GM06990 (cell line): ENCODE results near the gene FZD1.

Source experiments
- DNase-seq: peaks from one replicate; pipeline ENCODE4 v3.0.0-alpha.2; 2011; ENCODE audit not compliant: insufficient read length; ENCODE audit errors: extremely low read depth
- H3K27me3 ChIP-seq: replicated peaks from 2 replicates; pipeline ENCODE4 v1.6.0; 2011; ENCODE audit warnings: low read length; ENCODE audit not compliant: control insufficient read depth, insufficient read depth
- H3K36me3 ChIP-seq: 2 replicates; pipeline ENCODE4 v1.5.1; 2011; ENCODE audit warnings: low read length; ENCODE audit not compliant: control insufficient read depth, insufficient read depth
- H3K4me3 ChIP-seq: replicated peaks from 2 replicates; pipeline ENCODE4 v1.5.1; 2011; ENCODE audit warnings: low read depth, mild to moderate bottlenecking, control low read depth, low read length
- TF ChIP-seq, protein P1 (sequence below): IDR thresholded peaks from 2 replicates; pipeline ENCODE4 v1.5.1; 2011; ENCODE audit warnings: low read length, control low read depth, mild to moderate bottlenecking, inconsistent platforms; ENCODE audit not compliant: insufficient read depth, poor library complexity, severe bottlenecking

FZD1 gene

DNA sequence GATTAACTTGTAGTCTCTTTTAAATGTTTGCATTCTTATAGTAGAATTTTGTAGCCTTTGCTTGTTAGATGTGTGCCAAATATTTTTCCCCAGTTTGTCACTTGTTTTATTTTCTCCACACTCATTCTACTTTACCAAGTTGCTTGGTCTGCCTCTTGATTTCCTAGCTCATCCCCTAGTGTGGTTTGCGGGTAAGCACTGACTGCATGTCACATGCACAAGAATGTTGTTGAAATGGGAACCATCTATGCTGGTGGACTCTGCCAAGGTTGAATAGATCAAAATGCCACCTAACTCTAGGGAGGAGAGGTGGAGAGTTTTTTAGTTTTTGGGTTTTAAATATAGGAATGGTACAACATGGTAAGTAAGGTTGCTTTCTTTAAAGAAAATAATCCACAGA lies 47.6 kb downstream of the FZD1 start:
- Histone ChIP-seq H3K36me3 (no peaks in the 10 kb centered on the region), H3K27me3 (no peaks in the 10 kb centered on the region), H3K4me3 (no peak overlapping the region)
- no peak for DNase-seq
- TF ChIP-seq, protein P1, sequence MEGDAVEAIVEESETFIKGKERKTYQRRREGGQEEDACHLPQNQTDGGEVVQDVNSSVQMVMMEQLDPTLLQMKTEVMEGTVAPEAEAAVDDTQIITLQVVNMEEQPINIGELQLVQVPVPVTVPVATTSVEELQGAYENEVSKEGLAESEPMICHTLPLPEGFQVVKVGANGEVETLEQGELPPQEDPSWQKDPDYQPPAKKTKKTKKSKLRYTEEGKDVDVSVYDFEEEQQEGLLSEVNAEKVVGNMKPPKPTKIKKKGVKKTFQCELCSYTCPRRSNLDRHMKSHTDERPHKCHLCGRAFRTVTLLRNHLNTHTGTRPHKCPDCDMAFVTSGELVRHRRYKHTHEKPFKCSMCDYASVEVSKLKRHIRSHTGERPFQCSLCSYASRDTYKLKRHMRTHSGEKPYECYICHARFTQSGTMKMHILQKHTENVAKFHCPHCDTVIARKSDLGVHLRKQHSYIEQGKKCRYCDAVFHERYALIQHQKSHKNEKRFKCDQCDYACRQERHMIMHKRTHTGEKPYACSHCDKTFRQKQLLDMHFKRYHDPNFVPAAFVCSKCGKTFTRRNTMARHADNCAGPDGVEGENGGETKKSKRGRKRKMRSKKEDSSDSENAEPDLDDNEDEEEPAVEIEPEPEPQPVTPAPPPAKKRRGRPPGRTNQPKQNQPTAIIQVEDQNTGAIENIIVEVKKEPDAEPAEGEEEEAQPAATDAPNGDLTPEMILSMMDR: no peak

DNA sequence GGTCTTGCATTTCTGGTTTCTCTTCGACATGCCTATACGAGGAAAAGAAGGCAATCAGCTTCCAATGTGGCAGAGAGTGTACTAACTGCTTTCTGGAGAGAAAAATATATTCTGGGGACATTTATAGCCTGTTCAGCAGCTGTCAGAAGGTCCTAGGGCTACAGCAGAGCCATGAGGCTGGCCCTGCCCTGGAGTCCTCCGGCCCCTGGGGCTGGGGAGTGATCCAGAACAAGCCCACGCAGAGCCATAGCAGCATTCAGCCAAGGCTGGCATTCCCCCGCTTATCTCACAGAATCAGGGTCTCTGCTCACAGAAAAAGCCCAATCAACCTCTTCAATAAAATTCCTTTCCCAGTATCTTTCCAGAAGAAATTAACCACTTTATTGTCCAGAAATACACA lies 48.9 kb downstream of the FZD1 start:
- no peaks in the 10 kb centered on the region for H3K36me3 ChIP-seq
- H3K27me3 ChIP-seq: no peaks in the 10 kb centered on the region
- DNase-seq: no peak
- TF ChIP-seq, protein P1: no peak
- H3K4me3 ChIP-seq: no peak overlapping the region

DNA sequence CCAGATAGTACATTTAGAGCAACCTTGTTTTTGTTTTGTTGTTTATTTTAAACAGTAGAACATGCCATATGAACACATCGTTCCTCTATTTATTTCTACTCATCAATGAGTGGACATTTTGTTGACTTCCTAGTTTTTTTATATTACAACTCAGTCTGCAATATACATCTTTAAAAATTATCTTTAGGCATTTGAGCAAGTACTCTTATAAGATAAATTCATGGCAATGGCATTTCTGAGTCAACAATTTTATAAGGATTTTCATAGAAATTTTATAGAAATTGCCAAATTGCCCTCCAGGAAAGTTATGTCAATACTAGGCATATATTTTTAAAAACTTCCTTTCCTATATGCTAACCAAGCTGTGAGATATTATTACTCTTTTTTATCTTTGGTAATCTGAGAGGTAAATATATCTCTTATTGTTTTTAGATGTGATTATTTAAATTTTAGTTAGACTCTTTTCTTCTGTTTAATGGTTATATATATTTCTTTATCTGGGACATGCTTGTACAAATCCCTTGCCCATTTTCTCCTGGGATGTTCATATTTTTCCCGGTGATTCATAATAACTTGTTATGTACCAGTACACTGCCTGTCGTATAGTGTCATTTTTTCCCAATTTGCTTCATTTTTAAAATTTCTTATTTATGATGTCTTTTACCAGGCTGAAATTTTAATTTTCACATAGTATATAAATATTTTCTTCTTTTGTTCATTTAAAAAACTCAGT lies 50.5 kb downstream of the FZD1 start:
- TF ChIP-seq, protein P1: no peak
- Histone ChIP-seq H3K36me3 (no peaks in the 10 kb centered on the region), H3K27me3 (no peaks in the 10 kb centered on the region), H3K4me3 (no peak overlapping the region)
- DNase-seq: no peak

DNA sequence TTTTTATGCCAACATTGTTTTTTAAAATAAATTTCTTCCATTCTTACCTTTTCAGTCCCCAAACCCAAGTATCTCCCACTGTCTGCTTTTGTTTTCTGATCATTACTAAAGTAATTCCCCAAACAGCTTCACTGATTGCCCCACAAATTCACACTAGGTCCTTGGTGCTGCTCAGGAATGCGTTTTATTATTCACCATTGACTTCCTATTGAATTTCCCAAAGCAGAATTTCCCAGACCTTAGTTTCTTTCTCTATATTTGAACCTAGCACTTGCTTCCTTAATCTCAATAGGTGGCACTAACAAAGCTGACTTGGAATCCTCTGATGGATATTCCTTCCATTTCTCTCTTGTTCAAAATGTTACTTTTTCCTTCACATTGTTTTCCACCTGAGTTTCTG lies 52.2 kb downstream of the FZD1 start:
- DNase-seq: no peak
- TF ChIP-seq, protein P1: no peak
- no peak overlapping the region for H3K4me3 ChIP-seq
- no peaks in the 10 kb centered on the region for H3K27me3 ChIP-seq
- H3K36me3 ChIP-seq: no peaks in the 10 kb centered on the region

DNA sequence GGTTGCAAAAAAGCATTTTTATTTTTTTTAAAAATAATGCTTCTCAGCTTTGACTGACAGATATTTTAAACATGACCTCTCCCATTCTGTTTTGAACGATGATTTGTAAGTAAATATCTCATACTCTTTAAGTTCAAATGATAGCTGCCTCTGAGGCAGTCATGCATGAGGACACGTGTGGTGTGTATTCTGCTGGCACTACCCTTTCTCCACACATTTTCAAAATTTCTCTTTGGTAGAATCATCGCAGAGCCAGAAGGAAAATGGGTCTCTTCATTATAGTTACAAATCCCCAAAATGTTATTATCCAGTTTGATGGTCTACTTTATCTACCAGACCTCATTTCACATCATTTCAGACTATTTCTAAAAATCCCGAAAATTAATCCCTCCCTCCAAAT lies 55.1 kb downstream of the FZD1 start:
- DNase-seq: no peak
- no peaks in the 10 kb centered on the region for H3K27me3 ChIP-seq
- TF ChIP-seq, protein P1: no peak

DNA sequence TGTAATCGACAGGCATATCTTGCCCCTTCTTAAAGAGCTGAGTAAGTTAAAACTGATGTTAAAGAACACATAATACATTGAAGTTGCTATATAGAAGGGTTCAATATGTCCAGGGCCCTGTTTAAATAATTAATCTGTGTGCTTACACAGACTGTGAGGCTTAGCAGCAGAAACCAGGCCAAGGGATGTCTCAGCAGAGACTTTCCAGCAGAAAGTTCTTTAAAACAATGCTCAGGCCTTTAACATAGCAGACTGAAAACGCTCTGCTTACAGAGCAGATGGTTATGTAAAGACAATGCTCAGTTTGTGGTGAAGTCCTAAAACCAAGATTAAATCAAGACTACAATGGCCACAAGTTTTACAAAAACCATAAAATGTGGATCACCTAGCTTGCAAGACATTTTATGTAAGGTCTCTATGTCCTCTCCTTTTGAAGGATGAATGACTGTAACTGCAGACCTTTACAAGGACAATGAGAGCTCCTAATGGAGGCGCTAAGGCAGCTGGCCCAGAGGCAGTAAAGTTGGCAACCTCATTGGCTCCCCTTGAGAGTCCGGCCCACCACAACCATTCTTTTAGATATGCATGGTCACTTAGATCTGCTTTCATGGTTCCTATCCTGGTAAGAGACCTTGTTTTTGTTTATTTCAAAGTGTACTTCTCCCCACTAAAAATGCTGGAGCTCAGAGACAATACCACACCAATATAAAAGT lies 56.3 kb downstream of the FZD1 start:
- TF ChIP-seq, protein P1: no peak
- DNase-seq: no peak
- H3K4me3 ChIP-seq: no peak overlapping the region
- no peaks in the 10 kb centered on the region for H3K27me3 ChIP-seq
- H3K36me3 ChIP-seq: no peaks in the 10 kb centered on the region

More for the DNA sequence above, 55.1 kb downstream of the FZD1 start:
- Histone ChIP-seq H3K4me3 (no peak overlapping the region), H3K36me3 (no peaks in the 10 kb centered on the region)
